OCI-M1 (cell line): ENCODE results near the gene KRTAP4-3.
"Not testable (repeated sequence)": the region's sequence is repeated elsewhere in the genome, so short reads cannot be mapped to it uniquely, and the experiment has no call there.

Experiments used
- DNase-seq: peaks from one replicate; lab custom pipeline; 2025; lab: John Stamatoyannopoulos, UW

KRTAP4-3 gene

DNA sequence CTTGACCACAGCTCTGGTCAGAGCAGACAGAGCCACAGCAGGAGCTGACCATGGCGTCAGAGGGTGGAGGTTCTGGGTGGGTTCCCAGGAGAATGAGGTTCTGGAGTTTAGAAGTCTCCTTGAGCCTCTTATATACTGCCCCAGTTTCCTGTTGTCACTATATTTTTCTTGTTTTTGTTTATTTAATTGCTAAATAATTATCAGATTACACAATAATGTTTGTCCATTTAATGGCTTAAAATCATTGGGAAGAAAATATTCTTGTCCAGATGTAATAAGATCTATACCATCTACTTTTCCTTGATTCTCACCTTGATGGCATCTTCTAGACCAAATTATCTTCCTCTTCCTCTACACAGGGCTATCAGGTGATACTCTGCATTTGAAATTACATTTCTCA, at the start of gene KRTAP4-3:
KRTAP4-3 (minus strand) TSS at position 101 of the 400 bp plus-strand sequence; CDS start at position 52, 49 bp downstream.
- DNase-seq = no peak

DNA sequence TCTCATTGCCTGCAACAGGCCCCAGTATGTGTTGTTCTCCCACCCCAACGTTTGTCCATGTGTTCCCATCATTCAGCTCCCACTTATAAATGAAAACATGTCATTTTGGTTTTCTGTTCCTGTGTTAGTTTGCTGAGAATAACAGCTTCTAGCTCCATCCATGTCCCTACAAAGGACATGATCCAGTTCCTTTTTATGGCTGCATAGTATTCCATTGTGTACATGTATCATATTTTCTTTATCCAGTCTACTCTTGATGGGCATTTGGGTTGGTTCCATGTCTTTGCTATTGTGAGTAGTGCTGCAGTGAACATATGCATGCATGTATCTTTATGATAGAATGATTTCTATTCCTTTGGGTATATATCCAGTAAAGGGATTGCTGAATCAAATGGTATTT, 47.7 kb upstream of the KRTAP4-3 start:
- DNase-seq = no peak

DNA sequence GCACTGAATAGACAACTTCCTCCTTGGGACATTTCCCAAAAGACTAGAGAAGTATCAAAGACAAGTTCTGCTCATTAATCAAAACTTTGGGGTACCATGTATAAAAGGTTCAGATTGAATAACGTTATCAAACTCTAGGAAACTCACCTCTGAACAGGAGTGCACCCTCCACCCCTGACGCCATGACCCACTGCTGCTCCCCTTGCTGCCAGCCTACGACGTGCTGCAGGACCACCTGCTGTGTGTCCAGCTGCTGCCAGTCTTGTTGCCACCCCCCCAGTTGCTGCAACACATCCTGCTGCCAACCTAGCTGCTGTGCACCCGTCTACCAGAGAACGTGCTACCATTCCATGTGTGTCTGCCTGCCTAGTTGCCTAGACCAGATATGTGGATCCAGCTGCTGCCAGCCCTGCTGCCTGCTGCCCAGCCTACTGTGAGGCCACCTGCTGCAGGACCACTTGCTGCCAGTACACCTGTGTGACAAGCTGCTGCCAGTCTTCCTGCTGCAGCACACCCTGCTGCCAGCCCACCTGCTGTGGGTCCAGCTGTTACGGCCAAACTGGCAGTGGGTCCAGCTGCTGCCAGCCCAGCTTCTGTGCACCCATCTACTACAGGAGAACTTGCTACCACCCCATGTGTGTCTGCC, 44.6 kb upstream of the KRTAP4-3 start:
- no peak for DNase-seq

DNA sequence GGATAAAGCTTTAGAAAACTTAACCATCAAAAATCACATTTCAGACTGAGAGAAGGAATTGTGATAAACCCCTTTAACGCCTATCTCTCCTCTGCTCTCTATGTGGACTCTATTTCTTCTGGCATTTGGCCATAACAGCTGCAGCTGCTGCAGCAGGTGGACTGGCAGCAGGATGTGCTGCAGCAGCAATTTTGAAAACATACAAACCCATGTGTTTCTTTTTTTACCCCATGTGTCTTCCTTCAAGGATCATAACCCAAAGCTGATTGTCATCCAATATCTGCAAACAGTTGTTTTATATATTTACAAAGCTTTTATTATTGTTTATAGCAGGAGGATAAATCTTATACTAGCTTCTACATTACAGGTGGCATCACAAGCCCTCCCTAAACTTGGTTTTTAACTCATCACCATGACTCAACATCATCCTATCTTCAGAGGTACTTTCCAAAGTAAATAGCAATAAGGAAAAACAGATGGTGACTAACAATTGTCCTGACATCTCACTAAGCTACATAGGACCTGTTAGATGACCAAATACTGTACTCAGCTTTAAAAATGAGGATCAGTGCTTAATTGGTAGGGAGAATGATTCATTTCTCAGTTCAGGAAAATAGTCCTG, 43.9 kb upstream of the KRTAP4-3 start:
- no peak for DNase-seq

DNA sequence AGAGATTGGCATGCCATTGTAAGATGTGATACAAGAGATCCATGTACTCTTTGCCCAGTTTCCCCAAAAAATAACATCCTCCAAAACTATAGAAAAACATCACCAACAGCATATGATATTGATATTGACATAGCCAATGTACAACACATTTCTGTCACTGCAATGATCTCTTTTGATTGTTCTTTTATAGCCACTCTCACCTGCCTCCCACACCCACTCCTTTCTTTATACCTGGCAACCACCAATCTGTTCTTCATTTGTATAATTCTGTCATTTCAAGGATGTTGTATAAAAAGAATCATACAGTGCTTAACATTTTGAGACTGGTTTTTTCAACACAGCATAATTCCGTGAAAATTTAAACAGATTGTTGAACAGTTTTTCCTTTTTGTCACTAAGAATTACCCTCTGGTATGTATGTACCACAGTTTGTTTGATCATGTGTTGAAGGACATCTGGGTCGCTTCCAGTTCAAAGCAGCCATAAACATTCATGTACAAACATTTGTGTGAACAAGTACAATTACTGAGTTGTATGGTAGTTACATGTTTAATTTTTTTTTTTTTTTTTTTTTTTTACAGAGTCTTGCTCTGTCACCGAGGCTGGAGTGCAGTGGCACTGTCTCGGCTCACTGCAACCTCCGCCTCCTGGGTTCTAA, 31.5 kb upstream of the KRTAP4-3 start:
- DNase-seq = no peak

DNA sequence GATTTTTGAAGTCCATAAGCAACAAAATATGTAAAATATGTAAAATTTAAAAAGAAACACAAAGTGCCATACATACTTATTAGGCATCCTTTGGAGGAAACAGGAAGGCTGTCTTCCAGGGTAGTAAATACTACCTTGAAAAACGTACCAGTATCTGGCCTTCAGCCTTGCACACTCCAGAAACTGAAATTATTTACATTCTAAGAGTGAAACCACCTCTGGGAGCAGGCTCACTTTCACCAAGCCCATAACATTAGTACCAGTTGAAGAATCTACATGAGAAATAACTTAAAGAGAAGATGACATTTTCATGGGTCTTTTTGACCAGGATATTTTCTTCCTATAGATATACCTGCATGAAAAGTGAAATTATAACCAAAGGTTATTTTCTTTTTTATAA, 28.0 kb upstream of the KRTAP4-3 start:
- DNase-seq = no peak

DNA sequence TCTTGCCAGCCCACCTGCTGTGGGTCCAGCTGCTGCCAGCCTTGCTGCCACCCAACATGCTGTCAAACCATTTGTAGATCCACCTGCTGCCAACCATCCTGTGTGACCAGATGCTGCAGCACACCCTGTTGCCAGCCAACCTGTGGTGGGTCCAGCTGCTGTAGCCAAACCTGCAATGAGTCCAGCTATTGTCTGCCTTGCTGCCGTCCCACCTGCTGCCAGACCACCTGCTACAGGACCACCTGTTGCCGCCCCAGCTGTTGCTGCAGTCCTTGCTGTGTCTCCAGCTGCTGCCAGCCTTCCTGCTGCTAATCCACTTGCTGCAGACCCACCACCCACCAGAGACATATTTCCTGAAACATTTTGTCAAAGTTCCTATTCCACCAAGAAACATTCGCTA, 22.3 kb upstream of the KRTAP4-3 start:
- no peak for DNase-seq

DNA sequence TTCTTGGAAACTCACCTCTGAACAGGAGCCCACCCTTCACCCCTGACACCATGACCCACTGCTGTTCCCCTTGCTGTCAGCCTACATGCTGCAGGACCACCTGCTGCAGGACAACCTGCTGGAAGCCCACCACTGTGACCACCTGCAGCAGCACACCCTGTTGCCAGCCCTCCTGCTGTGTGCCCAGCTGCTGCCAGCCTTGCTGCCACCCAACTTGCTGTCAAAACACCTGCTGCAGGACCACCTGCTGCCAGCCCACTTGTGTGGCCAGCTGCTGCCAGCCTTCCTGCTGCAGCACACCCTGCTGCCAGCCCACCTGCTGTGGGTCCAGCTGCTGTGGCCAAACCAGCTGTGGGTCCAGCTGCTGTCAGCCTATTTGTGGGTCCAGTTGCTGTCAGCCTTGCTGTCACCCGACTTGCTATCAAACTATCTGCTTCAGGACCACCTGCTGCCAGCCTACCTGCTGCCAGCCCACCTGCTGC, 21.9 kb upstream of the KRTAP4-3 start, which contains the start of gene KRTAP9-1:
KRTAP9-1 (plus strand) TSS at position 51 of the 482 bp plus-strand sequence; CDS start at position 51, 0 bp downstream.
- not testable (repeated sequence) for DNase-seq

DNA sequence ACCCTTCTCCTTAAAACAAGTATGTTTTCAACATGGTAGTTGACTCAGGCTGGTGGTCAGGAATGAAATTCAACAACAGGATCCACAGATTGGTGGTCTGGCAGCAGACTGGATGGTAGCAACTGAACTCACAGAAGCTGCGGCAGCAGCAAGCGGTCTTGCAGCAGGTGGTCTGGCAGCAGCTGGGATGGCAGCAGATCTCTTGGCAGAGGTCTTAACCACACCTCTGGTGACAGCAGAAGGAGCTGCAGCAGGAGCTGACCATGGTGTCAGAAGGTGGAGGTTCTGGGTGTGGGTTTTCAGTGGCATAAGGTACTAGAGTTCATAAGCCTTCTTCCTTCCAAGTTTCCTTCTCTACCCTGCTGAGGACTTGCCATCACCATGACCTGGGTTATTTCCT, 18.9 kb upstream of the KRTAP4-3 start:
- no peak for DNase-seq

DNA sequence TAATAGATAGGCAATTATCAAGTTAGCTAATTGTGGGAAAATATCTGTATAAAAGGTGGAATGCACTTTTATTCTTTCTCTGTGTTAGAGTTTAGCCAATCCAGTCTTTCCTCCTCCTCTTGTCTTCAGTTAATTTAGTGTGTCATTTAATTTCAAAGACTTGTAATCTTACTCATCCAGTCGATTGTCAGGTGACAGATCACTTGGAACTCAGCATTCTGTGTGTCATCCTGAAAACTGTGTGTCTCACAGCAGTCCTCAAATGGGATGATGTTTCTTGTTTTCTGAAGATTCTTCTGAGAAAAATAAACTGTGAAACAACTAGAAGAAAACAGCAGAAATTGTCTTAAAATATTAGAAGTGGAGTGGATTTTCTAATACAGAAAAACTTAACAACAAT, 17.0 kb upstream of the KRTAP4-3 start:
- no peak for DNase-seq

DNA sequence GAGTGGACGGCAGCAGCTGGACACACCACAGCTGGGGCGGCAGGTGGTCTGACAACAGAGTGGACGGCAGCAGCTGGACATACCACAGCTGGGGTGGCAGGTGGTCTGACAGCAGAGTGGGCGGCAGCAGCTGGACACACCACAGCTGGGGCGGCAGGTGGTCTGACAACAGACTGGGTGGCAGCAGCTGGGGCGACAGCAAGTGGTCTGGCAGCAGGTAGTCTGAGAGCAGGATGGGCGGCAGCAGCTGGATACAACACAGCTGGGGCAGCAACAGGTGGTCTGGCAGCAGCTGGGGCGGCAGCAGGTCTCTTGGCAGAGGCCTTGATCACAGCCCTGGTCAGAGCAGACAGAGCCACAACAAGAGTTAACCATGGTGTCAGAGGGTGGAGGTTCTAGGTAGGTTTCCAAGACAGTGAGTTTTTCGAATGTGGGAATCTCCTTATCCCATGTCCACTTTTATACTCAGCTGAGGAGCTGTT, 16.5 kb upstream of the KRTAP4-3 start, which contains the start of gene KRTAP4-1:
KRTAP4-1 (minus strand) TSS at position 432 of the 482 bp plus-strand sequence; CDS start at position 375, 57 bp downstream.
- no peak for DNase-seq

DNA sequence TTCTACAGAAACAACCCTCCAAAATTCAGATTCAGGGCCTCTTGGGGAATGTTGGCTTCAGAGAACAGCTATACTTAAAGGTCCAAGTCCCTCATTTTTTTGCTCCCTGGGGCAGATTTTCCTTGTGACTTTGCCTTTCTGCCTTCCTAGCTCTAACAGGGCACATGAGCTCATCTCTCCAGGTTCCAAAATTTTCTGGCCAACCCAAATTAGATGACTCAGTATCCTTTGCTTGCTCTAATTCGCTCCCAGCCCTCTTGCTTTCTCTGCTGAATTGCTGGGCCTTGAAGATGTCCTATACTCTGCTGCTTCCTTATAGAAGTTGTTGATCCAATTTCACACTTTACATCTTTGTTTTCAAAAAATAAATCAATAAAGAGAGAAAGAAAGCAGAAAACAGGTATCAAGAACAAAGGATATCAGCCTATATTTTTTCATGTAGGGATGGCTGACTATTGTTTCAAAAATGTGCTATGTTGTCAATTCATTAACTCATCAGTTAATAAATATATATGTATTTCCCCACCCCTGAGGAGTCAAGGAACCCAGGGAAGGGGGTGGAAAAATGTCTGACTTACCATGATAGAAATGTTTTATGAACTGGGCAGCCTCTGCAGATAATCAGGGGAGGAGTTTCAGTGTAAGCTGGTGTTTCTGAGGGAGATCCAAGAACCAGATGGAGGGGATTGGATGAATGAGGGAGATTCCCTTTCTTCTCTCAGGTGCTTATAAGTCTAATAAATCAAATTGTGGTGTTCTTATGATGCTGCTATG, 11.0 kb upstream of the KRTAP4-3 start:
- no peak for DNase-seq

DNA sequence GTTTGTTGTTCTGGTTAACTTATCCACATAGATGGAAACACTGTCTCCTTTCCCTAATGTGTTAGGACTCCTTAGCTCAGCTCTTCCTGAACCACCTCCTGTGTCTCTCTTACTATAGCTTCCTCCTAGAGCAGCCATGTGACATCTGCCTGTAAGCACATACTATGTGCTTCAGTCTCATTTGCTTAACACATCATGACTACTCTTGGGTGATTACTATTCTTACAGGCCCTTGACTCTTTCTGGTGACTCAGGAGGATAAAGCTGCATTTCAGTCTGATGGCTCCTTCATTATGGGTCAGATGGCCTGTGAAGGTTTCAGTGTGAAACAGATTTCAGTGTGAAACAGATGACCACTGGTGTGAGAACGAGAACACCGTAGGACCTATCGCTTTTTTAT, 10.3 kb upstream of the KRTAP4-3 start:
- DNase-seq = no peak

DNA sequence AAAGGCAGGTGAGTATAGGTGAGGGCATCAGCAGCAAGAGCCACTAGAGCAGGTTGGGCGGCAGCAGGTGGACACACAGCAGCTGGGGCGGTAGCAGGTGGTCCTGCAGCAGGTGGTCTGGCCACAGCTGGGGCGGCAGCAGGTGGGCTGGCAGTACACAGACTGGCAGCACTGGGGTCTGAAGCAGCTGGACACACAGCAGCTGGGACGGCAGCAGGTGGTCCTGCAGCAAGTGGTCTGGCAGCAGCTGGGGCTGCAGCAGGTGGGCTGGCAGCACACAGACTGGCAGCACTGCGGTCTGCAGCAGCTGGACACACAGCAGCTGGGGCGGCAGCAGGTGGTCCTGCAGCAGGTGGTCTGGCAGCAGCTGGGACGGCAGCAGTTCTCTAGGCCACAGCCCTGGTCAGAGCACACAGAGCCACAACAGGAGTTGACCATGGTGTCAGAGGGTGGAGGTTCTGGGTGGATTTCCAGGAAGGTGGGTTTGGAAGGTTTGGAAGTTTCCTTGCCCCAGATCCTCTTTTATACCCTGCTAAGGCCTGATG, 9.8 kb upstream of the KRTAP4-3 start, which contains the start of gene KRTAP4-2:
KRTAP4-2 (minus strand) TSS at position 495 of the 545 bp plus-strand sequence; CDS start at position 438, 57 bp downstream.
- no peak for DNase-seq

DNA sequence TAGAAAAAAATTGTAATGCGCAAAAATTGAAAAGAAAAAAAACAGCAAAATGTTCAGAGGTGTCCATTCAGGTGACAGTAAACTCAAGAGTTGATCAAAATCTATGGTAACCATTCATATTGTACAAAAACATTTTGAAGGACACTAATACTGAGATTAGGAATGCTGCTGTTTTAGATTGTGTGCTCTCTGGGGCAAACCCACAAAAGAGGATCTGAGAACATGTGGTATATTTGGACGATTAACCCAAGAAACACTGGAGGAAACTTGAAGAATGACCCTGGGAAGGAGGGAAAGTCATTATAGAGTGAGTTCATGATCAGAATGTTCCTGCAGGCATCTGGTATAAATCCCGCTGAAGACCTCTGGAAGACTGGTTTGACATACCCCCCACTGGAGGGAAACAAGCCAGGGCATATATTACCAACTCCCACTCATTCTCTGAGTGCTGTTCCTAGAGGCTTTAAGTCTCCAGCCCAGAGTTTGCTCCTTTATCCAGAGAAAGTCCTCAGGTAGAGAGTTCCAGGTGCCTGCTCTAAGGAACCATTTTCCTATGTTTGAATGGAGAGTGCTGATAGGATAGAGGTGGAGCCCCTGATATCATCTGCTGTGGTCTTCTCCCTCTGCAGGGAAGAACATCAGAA, 8.8 kb upstream of the KRTAP4-3 start:
- no peak for DNase-seq

DNA sequence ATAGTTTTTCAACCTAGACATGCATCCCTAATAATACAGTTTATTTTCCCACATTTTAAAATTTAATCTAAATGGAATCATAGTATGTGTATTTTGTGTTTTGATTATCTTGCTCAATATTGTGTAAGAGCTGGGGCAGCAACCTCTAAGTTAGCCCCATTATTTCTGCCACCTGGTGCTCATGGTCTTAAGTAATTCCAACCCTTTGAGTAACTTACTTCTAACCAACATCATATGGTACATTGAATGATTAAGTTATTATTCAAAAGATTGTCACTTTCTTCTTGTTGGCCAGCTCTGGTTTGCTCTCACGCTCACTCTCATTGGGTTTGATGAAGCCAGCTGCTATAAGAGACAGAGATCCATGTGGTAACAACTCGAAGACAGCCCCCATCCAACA, 3.9 kb upstream of the KRTAP4-3 start:
- no peak for DNase-seq

DNA sequence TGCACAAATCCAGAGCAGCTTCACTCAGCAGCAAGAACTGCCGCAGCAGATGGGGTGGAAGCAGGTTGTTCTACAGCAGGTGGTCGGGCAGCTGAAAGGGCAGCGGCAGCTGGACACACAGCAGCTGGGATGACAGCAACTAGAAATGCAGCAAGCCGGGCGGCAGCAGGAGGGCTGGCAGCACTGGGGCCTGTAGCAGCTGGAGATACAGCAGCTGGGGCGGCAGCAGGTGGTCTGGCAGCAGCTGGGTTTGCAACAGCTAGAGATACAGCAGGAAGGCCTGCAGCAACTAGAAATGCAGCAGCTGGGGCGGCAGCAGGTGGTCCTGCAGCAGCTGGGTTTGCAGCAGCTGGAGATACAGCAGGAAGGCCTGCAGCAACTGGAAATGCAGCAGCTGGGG, 460 bp downstream of the KRTAP4-3 start:
- no peak for DNase-seq

DNA sequence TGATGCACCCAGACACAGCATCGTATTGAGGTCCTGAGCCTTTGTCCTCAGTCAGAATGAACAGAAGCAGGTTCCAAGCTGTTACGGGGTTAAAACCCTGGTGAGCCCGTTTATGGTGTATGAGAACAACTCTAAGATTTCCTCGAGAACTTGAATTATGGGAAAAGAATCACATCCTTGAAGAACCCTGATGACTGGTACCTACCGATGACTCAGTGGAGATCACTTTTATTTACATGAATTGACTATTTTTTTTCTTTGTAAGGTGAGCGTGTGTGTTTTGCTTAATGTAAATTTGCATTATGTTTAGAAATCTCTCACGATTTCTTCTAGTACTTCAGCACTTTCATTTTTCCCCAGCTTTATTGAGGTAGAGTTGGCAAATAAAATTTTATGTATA, 4.2 kb downstream of the KRTAP4-3 start:
- DNase-seq = no peak

DNA sequence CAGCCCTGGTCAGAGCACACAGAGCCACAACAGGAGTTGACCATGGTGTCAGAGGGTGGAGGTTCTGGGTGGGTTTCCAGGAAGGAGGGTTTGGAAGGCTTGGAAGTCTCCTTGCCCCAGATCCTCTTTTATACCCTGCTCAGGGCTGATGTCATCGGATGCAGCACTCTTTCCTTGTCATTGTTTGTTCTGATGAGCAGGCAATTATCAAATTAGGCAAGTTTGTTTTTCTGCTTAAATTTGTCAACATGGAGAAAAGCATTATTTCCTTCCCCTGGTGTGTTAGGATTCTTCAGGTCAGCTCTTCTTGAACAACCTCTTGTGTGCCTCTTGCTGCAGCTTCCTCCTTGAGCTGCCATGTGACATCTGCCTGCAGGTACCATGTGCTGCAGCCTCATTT, 7.4 kb downstream of the KRTAP4-3 start, which contains the start of gene KRTAP4-4:
KRTAP4-4 (minus strand) TSS at position 101 of the 400 bp plus-strand sequence; CDS start at position 44, 57 bp downstream.
- no peak for DNase-seq

DNA sequence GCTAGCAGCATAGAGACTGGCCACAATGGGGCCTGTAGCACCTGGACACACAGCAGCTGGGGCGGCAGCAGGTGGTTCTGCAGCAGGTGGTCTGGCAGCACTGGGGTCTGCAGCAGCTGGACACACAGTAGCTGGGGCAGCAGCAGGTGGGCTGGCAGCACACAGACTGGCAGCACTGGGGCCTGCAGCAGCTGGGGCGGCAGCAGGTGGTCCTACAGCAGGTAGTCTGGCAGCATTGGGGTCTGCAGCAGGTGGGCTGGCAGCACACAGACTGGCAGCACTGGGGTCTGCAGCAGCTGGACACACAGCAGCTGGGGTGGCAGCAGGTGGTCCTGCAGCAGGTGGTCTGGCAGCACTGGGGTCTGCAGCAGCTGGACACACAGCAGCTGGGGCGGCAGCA, 7.8 kb downstream of the KRTAP4-3 start:
- not testable (repeated sequence) for DNase-seq

DNA sequence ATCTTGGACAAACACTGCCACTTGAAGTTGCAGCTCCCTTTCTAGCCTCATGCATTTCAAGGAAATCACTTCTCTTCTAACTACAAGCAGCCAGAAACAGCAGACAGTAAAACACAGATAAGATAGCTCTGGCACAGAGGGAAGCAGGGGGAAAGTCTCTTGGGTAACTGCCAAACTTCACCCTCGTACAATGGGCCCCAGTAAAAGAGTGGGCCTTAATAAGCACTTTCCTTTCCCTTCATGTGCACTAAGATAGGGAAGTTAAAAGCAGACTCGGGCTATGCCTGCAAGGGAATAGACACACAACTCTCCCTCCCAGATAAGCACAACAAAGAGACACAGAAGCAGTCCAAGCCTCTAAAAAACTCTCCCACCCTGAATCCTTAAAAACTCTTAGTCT, 14.2 kb downstream of the KRTAP4-3 start:
- peak; percentile 64 for DNase-seq
